Central memory CD8-positive, alpha-beta T cell (primary cell): Measurements from ENCODE around the gene SMIM11.
A peak's percentile ranks its signal among the peaks of the same experiment; 100 is the strongest.
"Not testable (repeated sequence)": the region's sequence is repeated elsewhere in the genome, so short reads cannot be mapped to it uniquely, and the experiment has no call there.

ENCODE experiments used
- ATAC-seq: fragments of 150-1000 bp; cut with Tn5 transposase; replicated peaks from 2 replicates; pipeline ENCODE4 v1.10.0; 2022; ENCODE audit warnings: mild to moderate bottlenecking, moderate FRiP score, moderate number of reproducible peaks; ENCODE audit not compliant: poor library complexity, severe bottlenecking; ENCODE audit errors: extremely low read depth
- DNase-seq, 2 donors: peaks; one replicate each; pipeline ENCODE4 v3.0.0; 2021; ENCODE audit warnings: low spot score in 2 of 2
- H3K27ac Mint-ChIP-seq: one replicate; pipeline ENCODE4 v1.8.0; 2022; ENCODE audit warnings: low read depth, mild to moderate bottlenecking, moderate library complexity, mixed read lengths
- H3K27me3 Mint-ChIP-seq: one replicate; pipeline ENCODE4 v1.8.0; 2022; ENCODE audit warnings: mixed read lengths
- H3K36me3 Mint-ChIP-seq: one replicate; pipeline ENCODE4 v1.8.0; 2022; ENCODE audit warnings: mild to moderate bottlenecking, moderate library complexity, mixed read lengths; ENCODE audit not compliant: insufficient read depth
- H3K4me1 Mint-ChIP-seq: one replicate; pipeline ENCODE4 v1.8.0; 2022; ENCODE audit warnings: mixed read lengths
- H3K4me3 Mint-ChIP-seq: one replicate; pipeline ENCODE4 v1.8.0; 2022; ENCODE audit warnings: mild to moderate bottlenecking, moderate library complexity, mixed read lengths
- H3K9me3 Mint-ChIP-seq: one replicate; pipeline ENCODE4 v1.8.0; 2022; ENCODE audit warnings: mixed read lengths

The SMIM11 gene, protein sequence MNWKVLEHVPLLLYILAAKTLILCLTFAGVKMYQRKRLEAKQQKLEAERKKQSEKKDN

DNA sequence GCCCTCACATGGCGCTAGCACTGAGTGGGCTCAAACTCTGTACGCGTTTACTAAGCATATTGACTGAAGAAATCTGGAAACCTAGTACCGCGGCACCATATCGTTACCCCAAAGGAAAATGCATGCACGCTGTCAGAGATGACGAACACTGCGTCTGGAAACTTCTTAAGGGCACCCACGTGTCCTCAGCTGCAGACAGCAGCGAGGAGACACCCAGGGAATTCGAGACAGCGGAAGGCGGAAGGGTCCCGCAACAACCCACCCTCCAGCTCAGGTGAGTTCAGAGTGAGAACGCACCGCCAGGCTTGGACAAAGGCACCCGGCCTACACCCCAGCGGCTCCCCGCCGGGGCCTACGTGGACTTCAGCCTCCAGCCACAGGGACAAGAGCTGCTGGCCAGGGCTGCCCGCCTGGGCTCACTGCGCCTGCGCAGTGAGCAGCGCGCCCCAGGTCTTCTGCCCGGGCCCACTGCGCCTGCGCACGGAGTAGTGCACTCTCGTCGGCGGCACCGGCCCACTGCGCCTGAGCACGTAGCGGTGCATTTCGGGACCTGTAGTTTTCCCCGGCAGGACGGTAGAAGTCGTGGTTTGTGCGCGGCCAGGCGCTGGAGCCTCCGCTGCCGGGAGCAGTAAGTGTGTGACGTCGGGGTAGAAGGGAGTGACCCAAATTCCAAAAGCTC, at the start of gene SMIM11:
SMIM11 (plus strand) TSS at position 568 of the 679 bp plus-strand sequence. CDS start 3,998 bp downstream, outside the sequence.
- DNase-seq, H3K4me3 Mint-ChIP-seq, H3K27ac Mint-ChIP-seq, H3K9me3 Mint-ChIP-seq, H3K36me3 Mint-ChIP-seq, H3K4me1 Mint-ChIP-seq: not testable (repeated sequence)
- ATAC-seq = peak; percentile 98
- H3K27me3 Mint-ChIP-seq = peaks cover 13% of the 10 kb centered on the region

DNA sequence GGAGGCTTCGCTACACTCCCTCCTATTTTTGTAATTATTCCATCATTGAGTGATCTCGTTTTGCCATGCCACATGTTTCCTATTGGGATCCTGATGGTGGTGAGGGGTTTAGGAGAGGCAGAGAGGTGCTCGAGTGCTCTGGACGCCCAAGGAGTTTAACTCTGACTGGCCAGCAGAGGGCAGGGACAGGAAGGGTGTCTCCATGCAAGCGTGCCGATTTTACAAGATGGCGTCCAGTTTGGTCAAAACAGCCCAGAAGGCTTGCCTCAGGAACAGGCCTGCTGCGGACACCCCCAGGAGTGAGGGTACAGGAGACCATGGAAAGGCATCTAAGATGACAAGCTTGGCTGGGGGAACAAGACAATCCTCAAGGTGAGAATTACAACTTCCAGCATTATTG, 45.3 kb upstream of the SMIM11 start:
- ATAC-seq = no peak
- Mint-ChIP-seq H3K27me3 (no peaks in the 10 kb centered on the region), H3K27ac (no peak overlapping the region), H3K9me3 (no peaks in the 10 kb centered on the region), H3K4me3 (no peak overlapping the region), H3K4me1 (no peaks in the 10 kb centered on the region), H3K36me3 (peaks cover 1% of the 10 kb centered on the region)
- DNase-seq = no peak

DNA sequence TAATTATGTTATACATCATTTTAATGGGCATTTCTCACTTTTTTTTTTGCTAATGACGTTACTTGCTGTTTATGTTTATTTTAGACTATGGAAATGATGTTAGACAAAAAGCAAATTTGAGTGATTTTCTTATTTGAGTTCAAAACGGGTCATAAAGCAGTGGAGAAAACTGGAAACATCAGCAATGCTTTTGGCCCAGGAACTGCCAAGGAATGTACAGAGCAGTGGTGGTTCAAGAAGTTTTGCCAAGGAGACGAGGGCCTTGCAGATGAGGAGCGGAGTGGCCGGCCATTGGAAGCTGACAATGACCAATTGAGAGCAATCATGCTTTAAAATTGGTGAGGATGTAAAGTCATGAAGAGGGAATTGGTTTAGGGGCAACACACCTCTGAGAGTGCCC, 43.6 kb upstream of the SMIM11 start:
- no peaks in the 10 kb centered on the region for H3K9me3 Mint-ChIP-seq
- H3K4me3 Mint-ChIP-seq = no peak overlapping the region
- no peak overlapping the region for H3K27ac Mint-ChIP-seq
- ATAC-seq (no peak), DNase-seq (no peak)
- no peaks in the 10 kb centered on the region for H3K4me1 Mint-ChIP-seq
- peaks cover 2% of the 10 kb centered on the region for H3K27me3 Mint-ChIP-seq
- H3K36me3 Mint-ChIP-seq = peaks cover 1% of the 10 kb centered on the region

DNA sequence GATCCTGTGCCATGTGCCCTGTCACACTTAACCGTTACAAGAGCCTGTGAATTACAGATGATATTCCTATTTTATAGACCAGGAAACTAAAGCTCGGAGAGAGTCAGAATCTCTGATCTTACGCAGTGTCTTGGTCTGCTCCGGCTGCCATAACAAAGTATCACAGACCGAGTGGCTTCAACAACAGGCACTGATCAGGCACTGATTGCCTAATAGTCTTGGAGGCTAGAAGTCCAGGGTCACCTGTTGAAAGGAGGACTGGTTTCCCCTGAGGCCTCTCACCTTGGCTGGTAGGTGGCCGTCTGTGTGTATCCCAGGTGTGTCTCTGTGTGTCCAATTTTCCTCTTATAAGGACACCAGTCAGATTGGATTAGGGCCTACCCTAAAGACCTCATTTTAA, 43.0 kb upstream of the SMIM11 start:
- no peak for ATAC-seq

DNA sequence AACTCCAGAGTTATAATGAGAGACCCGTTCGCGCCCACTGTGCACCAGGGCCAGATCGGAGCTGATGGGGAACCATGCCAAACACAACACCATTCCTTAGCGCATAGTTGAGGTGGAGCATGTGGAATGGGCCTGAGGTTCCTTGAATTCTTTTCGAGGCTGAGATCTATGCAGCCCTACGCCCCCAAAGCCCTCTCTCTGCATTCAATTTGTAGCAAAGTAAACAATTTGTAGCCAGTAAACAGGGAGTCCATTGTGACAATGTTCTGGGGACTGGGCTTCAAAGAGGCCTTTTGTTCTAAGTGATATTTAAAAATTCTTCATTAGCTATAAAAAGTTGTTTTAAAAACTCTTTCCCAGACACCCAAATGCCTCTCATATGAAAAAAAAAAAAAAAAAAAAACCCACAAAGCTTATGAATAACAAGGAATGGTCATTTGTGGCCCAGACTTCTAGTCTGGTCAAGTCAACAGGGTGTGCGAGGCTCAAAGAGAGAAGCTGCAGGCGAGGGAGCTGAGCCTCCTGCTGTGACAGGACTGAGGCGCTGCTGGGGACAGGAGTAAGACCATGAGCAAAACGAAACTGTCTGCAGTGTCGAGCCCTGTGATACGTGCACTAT, 42.1 kb upstream of the SMIM11 start:
- Mint-ChIP-seq H3K9me3 (no peaks in the 10 kb centered on the region), H3K36me3 (peaks cover 1% of the 10 kb centered on the region), H3K4me1 (no peaks in the 10 kb centered on the region), H3K4me3 (no peak overlapping the region), H3K27me3 (peaks cover 15% of the 10 kb centered on the region), H3K27ac (no peak overlapping the region)
- ATAC-seq = no peak
- no peak for DNase-seq

More for the DNA sequence above, 43.0 kb upstream of the SMIM11 start:
- DNase-seq = no peak
- Mint-ChIP-seq H3K9me3 (no peaks in the 10 kb centered on the region), H3K4me3 (no peak overlapping the region), H3K27ac (no peak overlapping the region), H3K27me3 (peaks cover 8% of the 10 kb centered on the region), H3K36me3 (peaks cover 1% of the 10 kb centered on the region), H3K4me1 (no peaks in the 10 kb centered on the region)

DNA sequence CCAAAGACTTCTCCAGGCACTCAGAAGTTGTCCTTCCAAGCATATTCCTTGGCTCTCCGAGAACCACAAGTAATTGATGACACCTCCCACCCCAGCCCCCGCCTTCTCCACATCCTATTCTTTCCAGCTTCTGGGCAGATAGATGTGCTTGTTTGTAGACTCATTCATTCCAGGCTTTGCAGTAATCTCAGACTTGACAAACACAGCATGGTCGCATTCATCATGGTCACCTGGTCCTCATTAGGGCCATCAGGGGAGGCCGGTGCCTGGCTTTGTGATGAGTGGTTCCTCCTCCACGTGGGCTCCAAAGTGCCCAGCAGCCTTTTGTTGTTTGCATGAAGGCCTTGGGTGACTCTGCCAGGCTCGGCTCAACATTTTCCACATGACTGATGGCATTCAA, 40.0 kb upstream of the SMIM11 start:
- Mint-ChIP-seq H3K27me3 (peaks cover 15% of the 10 kb centered on the region), H3K4me3 (no peak overlapping the region), H3K36me3 (peaks cover 1% of the 10 kb centered on the region), H3K27ac (no peak overlapping the region), H3K9me3 (no peaks in the 10 kb centered on the region), H3K4me1 (peaks cover 1% of the 10 kb centered on the region)
- ATAC-seq (no peak), DNase-seq (no peak)

DNA sequence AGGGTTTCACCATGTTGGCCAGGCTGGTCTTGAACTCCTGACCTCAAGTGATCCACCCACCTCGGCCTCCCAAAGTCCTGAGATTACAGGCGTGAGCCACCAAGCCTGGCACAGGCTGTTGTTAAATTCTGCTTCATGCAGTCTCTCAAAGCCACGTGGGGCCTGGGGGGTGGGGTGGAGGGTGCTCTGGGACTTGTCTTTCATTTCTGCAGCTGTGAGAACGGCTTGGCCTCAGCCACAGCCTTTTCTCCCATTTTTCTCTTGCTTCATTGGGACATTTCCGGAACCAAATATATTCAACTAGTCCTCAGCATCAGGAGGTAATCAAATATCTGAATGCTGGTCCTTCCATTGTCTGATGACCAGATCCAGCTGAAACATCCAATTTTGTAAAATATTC, 39.1 kb upstream of the SMIM11 start:
- Mint-ChIP-seq H3K27me3 (peaks cover 15% of the 10 kb centered on the region), H3K36me3 (peaks cover 1% of the 10 kb centered on the region), H3K4me3 (no peak overlapping the region), H3K9me3 (no peaks in the 10 kb centered on the region), H3K27ac (no peak overlapping the region), H3K4me1 (peaks cover 6% of the 10 kb centered on the region)
- DNase-seq (no peak), ATAC-seq (no peak)

DNA sequence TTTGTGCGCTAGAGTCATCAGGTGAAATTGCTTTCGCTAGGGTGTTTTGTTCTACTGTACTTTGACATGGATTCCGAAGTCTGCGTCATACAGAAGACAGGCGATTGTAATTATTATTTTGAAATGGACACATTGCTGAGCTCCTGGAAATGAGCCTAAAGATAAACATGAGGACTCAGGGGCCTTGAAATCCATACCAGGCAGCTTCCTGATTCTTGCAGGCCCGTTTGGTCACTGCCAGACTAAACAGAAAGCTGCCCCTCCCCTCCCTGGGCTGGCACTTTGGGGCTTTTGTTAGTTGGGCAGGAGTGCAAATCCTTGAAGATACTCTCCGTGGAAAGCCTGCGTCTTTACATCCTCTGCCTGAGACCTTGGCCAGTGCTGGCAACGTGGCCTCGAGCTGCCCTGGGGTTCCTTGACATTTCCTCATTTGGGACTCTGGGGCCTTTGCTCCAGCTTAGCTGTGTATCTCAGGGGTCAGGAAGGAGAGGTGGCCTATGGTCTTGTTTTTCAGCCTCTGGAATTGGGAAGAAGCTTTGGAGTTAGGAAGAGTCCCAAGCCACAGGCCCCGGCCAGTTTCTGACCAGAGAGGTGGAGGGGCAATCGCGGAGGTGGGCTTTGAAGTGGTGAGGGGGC, 38.4 kb upstream of the SMIM11 start:
- ATAC-seq (no peak), DNase-seq (no peak)
- Mint-ChIP-seq H3K27me3 (peaks cover 15% of the 10 kb centered on the region), H3K4me1 (peaks cover 6% of the 10 kb centered on the region), H3K9me3 (no peaks in the 10 kb centered on the region), H3K27ac (no peak overlapping the region), H3K36me3 (peaks cover under 1% of the 10 kb centered on the region), H3K4me3 (no peak overlapping the region)

DNA sequence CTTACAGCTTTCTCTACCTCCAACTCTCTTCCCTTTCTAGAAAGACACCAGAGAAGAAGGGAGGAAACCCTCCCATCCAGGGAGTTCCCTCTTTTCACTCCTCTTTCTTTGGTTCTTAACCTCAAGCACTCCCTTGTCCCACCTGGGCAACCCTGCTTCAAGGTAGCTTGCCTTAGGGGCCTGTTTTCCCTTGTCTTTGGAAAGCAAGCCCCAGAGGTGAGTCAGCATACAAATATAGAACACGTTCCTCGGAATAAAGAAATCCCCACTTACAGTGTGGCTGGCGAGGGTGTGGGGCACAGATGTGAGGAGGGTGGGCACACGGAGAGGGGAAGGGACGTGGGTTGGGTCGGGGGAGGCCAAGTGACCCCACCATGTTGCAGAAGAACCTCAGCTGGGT, 37.6 kb upstream of the SMIM11 start:
- no peaks in the 10 kb centered on the region for H3K9me3 Mint-ChIP-seq
- peaks cover 6% of the 10 kb centered on the region for H3K4me1 Mint-ChIP-seq
- no peak overlapping the region for H3K4me3 Mint-ChIP-seq
- DNase-seq (no peak), ATAC-seq (no peak)
- no peak overlapping the region for H3K27ac Mint-ChIP-seq
- peaks cover 15% of the 10 kb centered on the region for H3K27me3 Mint-ChIP-seq
- H3K36me3 Mint-ChIP-seq = no peaks in the 10 kb centered on the region

DNA sequence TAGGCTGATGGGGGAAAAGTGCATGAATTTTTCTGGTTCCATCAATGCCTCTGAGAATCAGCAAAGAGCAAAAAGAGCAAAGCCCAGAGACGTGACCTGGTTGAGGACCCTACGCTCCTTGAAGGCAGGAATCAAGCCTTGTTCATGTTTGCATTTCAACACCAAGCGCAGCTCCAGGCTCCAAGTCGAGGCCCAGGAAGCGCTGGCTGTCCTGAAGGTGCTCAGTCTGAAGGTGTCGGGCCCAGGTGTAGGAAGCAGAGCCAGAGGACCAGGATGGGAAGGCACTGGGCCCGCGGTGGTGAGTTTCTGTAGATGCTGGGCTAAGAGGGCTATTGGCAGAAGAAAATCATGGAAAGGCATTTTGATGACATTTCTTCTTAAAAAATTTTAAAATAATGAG, 37.1 kb upstream of the SMIM11 start:
- no peaks in the 10 kb centered on the region for H3K9me3 Mint-ChIP-seq
- no peak overlapping the region for H3K27ac Mint-ChIP-seq
- ATAC-seq (no peak), DNase-seq (no peak)
- H3K27me3 Mint-ChIP-seq = peaks cover 15% of the 10 kb centered on the region
- H3K4me1 Mint-ChIP-seq = peaks cover 6% of the 10 kb centered on the region
- H3K36me3 Mint-ChIP-seq = no peaks in the 10 kb centered on the region
- H3K4me3 Mint-ChIP-seq = no peak overlapping the region

DNA sequence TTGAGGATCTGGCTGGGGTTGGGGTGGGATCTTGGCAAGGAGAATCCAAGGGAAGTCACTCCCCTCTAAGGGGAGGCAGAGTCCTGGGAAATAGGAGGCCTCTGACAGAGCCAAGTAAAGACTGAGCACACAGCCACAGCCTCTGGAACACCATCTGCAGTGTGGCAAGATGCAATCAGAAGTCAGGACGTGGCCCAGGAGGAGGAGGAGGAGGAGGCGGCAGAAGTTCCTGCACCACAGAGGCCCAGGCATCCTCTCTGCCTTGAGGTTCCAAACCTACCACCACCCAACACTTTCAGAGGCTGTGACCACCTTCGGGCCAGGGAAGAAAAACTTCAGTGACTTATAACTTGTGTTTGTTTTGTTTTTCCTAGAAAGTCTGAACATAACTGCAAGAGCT, 35.2 kb upstream of the SMIM11 start:
- ATAC-seq (no peak), DNase-seq (no peak)
- Mint-ChIP-seq H3K27me3 (peaks cover 15% of the 10 kb centered on the region), H3K27ac (no peak overlapping the region), H3K36me3 (no peaks in the 10 kb centered on the region), H3K4me3 (no peak overlapping the region), H3K9me3 (no peaks in the 10 kb centered on the region), H3K4me1 (peaks cover 6% of the 10 kb centered on the region)

DNA sequence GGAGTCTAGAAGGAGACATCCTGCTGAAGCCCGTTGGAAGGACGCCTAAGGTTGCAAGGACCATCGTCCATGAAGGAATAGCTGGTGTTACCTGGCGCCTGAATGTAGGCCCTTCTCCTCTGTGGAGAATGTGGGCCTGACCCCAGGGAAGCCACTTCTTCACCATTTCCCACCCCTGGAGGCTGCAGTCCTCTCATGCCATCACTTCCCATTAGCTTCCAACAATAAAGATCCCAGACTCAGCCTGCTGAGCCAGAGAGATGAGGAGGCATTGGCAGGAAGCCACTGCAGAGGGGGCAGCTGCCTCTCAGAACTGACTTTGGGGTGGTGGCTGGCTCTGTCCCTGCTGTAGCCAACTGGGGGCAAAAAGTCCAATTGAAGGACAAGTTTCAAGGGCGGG, 32.8 kb upstream of the SMIM11 start:
- Mint-ChIP-seq H3K9me3 (no peaks in the 10 kb centered on the region), H3K27ac (no peak overlapping the region), H3K36me3 (no peaks in the 10 kb centered on the region), H3K4me1 (peaks cover 6% of the 10 kb centered on the region), H3K27me3 (peaks cover 6% of the 10 kb centered on the region), H3K4me3 (no peak overlapping the region)
- ATAC-seq (no peak), DNase-seq (no peak)

DNA sequence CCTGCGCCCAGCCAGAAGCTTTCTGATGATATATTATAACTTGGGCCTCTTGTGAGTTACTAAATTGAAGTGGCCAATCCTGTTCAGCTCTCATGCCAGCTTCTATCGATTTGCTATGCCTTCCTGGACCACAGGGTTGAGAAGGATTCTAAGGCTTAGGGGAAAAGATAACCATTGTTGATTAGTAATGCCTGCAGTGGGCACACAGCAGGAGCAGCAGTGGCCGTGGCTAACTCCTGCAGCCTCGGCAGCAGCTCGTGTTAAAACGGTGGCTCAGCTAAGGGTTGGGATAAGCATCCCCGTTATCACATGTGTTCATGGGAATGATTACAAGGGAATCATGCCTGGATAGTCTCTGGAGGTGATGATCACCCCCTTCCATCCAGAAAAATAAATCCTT, 32.0 kb upstream of the SMIM11 start:
- DNase-seq (no peak), ATAC-seq (no peak)
- Mint-ChIP-seq H3K9me3 (no peaks in the 10 kb centered on the region), H3K36me3 (no peaks in the 10 kb centered on the region), H3K4me1 (peaks cover 10% of the 10 kb centered on the region), H3K27me3 (no peaks in the 10 kb centered on the region), H3K27ac (no peak overlapping the region), H3K4me3 (no peak overlapping the region)
